Vagina (tissue), 2 donors: ENCODE results near the gene MSH5. TPM values are rescaled to one million over a fixed set of nuclear protein-coding genes. Genes with fewer than 3 reads are reported as not detected.

Experiments used
- DNase-seq, 2 donors: peaks; one replicate each; pipeline ENCODE4 v3.0.0-alpha.2; 2017; ENCODE audit errors: extremely low spot score in 2 of 2
- H3K27ac ChIP-seq: fragments of 200-600 bp; sonication (generic); one replicate; pipeline ENCODE4 v1.5.1; 2019
- H3K27me3 ChIP-seq: fragments of 200-600 bp; sonication (generic); one replicate; pipeline ENCODE4 v1.5.1; 2019
- H3K36me3 ChIP-seq, 2 donors: fragments of 200-600 bp; sonication (generic); one replicate each; pipeline ENCODE4 v1.5.1; 2017 to 2019
- H3K4me1 ChIP-seq: fragments of 200-600 bp; sonication (generic); one replicate; pipeline ENCODE4 v1.5.1; 2019
- H3K4me3 ChIP-seq, 2 donors: fragments of 200-600 bp; sonication (generic); 1 replicate in 1 of 2; 2 replicates in 1 of 2; pipeline ENCODE4 v1.5.1; 2016 to 2019
- H3K9me3 ChIP-seq: fragments of 200-600 bp; sonication (generic); one replicate; pipeline ENCODE4 v1.5.1; 2019
- POLR2A ChIP-seq, 2 donors: fragments of 450-650 bp; IDR thresholded peaks; one replicate each; pipeline ENCODE4 v1.6.1; 2017; ENCODE audit warnings: antibody characterized with exemption in 2 of 2, mild to moderate bottlenecking in 2 of 2, moderate library complexity in 2 of 2
- POLR2AphosphoS5 ChIP-seq, 2 donors: sonication (generic); formaldehyde crosslinking; IDR thresholded peaks; one replicate each; pipeline ENCODE4 v1.9.0; 2017; ENCODE audit warnings: antibody characterized with exemption in 2 of 2, mild to moderate bottlenecking in 2 of 2, low read depth in 1 of 2; ENCODE audit not compliant: insufficient read depth in 1 of 2
- intact Hi-C: fragments of 100-400 bp; cut with DNase I; formaldehyde crosslinking; loops from one replicate; pipeline ENCODE4 v1.15.1; 2023
- total RNA-seq: library from RNA; depleted of rRNA; stranded (reverse); fragments of >200 nt; gene quantifications from one replicate; pipeline ENCODE4 v1.2.3, GENCODE V29; 2016
- TF ChIP-seq, protein P1 (sequence below), 3 experiments: fragments of 450-650 bp in 2 of 3; fragments of 200-600 bp in 1 of 3; sonication (generic) in 1 of 3; IDR thresholded peaks; one replicate each; pipeline ENCODE4 v1.5.1; 2017 to 2019; ENCODE audit warnings: antibody characterized with exemption in 3 of 3, mild to moderate bottlenecking in 2 of 3, moderate library complexity in 2 of 3

The MSH5 gene
- total RNA-seq, 1 donor from 2014 or later, result 11.0 TPM

DNA sequence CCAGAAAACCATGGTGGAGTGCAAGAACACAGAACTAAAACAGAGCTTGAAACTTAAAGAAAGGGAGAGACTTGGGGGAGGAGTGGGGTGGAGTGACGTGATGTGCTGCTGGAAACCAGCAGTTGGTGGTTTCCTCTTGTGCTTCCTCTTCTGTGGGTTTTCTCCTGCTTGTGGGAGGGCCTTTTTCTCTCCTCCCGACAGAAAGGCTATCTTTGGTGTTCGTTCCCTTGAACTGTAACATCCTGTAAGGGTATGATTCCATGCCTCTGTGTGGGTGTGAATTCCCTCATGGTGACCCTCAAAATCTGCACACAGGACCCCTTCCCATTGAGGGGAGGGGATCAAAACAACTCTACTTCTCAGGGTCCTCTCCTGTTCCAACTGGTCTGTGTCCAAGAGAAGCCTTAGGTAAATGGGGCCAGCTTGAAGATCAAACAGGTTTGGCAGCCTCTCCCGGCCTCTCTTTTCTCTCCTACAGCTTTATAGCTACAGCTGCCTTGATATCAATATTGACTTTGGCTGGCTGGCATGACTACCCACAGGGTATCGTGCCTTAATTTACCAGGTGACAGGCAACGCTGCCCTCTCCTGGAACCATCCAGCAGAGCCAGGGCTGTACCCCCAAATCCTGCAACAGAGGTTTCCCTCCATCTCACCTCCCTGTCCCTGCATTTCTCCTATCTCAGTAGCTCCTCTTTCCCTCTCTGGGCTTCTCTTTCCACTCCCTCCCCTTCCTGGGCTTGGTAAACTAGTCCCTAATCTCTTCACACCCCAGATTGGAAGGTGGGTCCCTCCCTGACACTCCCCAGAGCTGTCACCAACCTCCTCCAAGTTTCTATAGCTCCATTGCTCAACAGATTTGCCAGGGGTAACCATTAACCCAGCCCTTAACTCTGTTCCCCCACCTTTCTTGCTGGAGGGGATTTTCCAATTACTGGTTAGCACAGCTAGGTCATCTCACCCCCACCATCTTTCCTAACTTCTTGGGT lies 1.5 kb upstream of the MSH5 start:
- Histone ChIP-seq H3K4me3 (no peak overlapping the region), H3K4me1 (peaks cover 58% of the 10 kb centered on the region)
- intact Hi-C loops, result loop anchor here (5.0 to 10.0 kb wide), 3 partner anchors 53 to 74 kb away; partner anchors contain the start of genes LY6G5C and VARS1

DNA sequence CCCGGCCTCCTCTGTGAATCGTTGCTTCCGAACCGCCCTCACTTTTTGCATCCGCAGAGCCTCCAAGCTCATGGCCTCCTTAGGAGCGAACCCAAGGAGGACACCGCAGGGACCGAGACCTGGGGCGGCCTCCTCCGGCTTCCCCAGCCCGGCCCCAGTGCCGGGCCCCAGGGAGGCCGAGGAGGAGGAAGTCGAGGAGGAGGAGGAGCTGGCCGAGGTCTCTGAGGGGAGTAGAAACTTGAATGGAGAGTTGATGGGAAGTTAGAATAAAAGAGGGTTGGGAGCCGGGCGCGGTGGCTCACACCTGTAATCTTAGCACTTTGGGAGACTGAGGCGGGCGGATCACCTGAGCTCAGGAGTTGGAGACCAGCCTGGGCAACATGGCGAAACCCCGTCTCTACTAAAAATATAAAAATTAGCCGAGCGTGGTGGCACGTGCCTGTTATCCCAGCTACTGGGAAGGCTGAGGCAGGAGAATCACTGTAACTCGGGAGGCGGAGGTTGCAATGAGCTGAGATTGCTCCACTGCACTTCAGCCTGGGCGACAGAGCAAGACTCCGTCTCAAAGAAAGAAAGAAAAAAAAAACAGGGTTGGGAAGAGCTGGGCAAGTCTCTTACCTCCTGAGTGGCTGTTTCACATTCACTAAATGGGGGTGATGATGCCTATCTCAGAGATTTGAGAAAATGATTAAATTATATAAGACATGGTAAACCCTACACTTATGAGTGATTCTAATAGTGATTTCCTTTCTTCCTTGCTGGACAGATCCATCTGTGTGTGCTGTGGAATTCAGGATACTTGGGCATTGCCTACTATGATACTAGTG lies 805 bp downstream of the MSH5 start:
- Histone ChIP-seq H3K9me3 (no peaks in the 10 kb centered on the region), H3K27ac (peak overlapping the region; percentile 96), H3K27me3 (no peaks in the 10 kb centered on the region), H3K4me3 (peak overlapping the region; percentile 65 to 86), H3K4me1 (peaks cover 40% of the 10 kb centered on the region), H3K36me3 (no peaks in the 10 kb centered on the region)
- TF ChIP-seq, protein P1, sequence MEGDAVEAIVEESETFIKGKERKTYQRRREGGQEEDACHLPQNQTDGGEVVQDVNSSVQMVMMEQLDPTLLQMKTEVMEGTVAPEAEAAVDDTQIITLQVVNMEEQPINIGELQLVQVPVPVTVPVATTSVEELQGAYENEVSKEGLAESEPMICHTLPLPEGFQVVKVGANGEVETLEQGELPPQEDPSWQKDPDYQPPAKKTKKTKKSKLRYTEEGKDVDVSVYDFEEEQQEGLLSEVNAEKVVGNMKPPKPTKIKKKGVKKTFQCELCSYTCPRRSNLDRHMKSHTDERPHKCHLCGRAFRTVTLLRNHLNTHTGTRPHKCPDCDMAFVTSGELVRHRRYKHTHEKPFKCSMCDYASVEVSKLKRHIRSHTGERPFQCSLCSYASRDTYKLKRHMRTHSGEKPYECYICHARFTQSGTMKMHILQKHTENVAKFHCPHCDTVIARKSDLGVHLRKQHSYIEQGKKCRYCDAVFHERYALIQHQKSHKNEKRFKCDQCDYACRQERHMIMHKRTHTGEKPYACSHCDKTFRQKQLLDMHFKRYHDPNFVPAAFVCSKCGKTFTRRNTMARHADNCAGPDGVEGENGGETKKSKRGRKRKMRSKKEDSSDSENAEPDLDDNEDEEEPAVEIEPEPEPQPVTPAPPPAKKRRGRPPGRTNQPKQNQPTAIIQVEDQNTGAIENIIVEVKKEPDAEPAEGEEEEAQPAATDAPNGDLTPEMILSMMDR (IDR thresholded peaks at IDR 0.05), result no peak
- TF ChIP-seq POLR2A (IDR thresholded peaks at IDR 0.05), result no peak
- TF ChIP-seq POLR2AphosphoS5 (IDR thresholded peaks at IDR 0.05; ENCODE audit: insufficient read depth in 1 of 2, low read depth in 1 of 2), result no peak
- intact Hi-C loops, result no loop called here
- DNase-seq, result no peak

More for the DNA sequence above, 1.5 kb upstream of the MSH5 start:
- peaks cover 0 to 10% of the 10 kb centered on the region in 2 donors for H3K36me3 ChIP-seq
- no peaks in the 10 kb centered on the region for H3K9me3 ChIP-seq
- H3K27me3 ChIP-seq, result no peaks in the 10 kb centered on the region
- TF ChIP-seq, protein P1 (IDR thresholded peaks at IDR 0.05), result no peak
- TF ChIP-seq POLR2A (IDR thresholded peaks at IDR 0.05) (no peak), POLR2AphosphoS5 (IDR thresholded peaks at IDR 0.05; ENCODE audit: insufficient read depth in 1 of 2, low read depth in 1 of 2) (peak in 1 of 2 donors; percentile 25)
- no peak for DNase-seq
- H3K27ac ChIP-seq, result peak overlapping the region; percentile 96

DNA sequence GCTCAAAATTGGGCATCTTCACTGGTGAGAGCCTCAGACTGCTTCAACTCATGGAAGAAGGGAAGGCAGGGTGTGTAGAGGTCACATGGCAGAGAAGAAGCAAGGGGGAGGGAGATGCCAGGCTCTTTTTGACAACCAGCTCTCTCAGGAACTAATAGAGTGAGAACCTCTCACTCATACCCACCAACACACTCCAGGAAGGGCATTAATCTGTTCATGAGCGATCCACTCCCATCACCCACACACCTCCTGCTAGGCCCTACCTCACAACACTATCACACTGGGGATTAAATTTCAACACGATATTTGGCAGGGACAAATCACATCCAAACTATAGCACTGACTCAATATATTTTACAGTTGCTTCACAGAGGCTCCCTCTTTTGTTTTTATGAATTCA lies 2.0 kb downstream of the MSH5 start:
- Histone ChIP-seq H3K9me3 (no peaks in the 10 kb centered on the region), H3K4me3 (no peak overlapping the region), H3K36me3 (no peaks in the 10 kb centered on the region), H3K27me3 (no peaks in the 10 kb centered on the region), H3K4me1 (peaks cover 36% of the 10 kb centered on the region), H3K27ac (no peak overlapping the region)
- intact Hi-C loops, result no loop called here
- no peak for DNase-seq
- no peak for TF ChIP-seq POLR2AphosphoS5 (IDR thresholded peaks at IDR 0.05; ENCODE audit: insufficient read depth in 1 of 2, low read depth in 1 of 2)
- TF ChIP-seq, protein P1 (IDR thresholded peaks at IDR 0.05), result no peak
- no peak for TF ChIP-seq POLR2A (IDR thresholded peaks at IDR 0.05)

DNA sequence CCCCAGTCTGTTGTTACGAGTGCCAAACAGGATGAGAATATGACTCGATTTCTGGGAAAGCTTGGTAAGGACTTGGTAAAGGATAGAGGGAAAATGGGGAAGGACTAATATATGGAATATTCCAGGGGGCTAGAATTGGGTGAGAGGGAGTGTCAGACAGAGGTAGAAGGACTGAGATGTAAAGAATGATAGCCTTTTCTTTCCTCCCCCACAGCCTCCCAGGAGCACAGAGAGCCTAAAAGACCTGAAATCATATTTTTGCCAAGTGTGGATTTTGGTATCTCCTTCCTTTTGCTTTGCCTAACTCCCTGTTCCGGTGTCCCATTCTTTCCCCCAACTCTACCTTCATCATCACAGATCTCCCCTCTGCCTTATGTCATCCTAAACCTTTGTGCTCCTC lies 3.1 kb downstream of the MSH5 start:
- H3K9me3 ChIP-seq, result no peaks in the 10 kb centered on the region
- TF ChIP-seq, protein P1 (IDR thresholded peaks at IDR 0.05), result no peak
- TF ChIP-seq POLR2A (IDR thresholded peaks at IDR 0.05), result no peak
- TF ChIP-seq POLR2AphosphoS5 (IDR thresholded peaks at IDR 0.05; ENCODE audit: insufficient read depth in 1 of 2, low read depth in 1 of 2), result no peak
- H3K27ac ChIP-seq, result no peak overlapping the region
- no peak for DNase-seq
- H3K4me3 ChIP-seq, result no peak overlapping the region
- H3K36me3 ChIP-seq, result no peaks in the 10 kb centered on the region
- H3K4me1 ChIP-seq, result peaks cover 25% of the 10 kb centered on the region
- intact Hi-C loops, result no loop called here
- H3K27me3 ChIP-seq, result no peaks in the 10 kb centered on the region
